Measurements from ENCODE around the gene NEK10.

Gene NEK10

DNA sequence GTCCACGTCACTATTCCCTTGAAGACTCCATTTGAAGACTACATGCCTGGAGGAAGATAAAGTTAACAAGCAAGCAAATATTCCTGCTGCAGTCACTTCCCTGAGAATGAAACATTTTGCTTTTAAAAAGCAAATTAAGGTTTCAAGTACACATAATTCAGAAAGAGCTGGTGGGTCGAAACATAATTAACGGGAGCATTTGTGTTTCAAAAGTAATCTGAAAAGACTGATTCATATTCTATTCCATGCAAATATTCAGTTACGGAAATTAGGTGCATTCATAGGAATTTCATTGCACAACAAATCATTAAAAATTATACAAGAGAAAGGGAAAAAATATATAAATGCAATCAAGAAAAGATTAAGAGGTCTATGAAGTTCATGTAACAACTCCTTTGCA lies 260.9 kb downstream of the NEK10 start:
- no peak for DNase-seq (ENCODE audit: low spot score)

DNA sequence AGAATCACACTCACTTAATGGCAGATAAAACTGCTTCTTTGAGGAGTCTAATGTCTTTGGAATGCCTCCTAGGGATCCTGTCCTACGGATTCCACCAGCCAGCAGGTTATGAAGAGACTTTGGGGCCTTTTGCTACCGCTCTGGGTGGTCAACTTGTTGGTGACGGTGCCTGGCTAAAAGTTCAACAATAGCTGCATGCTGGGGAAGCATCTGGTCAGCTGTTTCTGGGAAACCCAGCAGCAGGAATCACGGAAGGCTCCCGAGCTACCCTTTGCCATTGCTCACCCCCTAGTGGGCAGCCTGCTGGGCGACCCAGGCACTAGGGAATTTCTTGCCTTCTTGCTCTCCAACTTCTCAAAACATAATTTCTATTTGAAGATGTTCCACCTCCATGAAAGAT lies 263.3 kb downstream of the NEK10 start:
- no peak for DNase-seq (ENCODE audit: low spot score)

DNA sequence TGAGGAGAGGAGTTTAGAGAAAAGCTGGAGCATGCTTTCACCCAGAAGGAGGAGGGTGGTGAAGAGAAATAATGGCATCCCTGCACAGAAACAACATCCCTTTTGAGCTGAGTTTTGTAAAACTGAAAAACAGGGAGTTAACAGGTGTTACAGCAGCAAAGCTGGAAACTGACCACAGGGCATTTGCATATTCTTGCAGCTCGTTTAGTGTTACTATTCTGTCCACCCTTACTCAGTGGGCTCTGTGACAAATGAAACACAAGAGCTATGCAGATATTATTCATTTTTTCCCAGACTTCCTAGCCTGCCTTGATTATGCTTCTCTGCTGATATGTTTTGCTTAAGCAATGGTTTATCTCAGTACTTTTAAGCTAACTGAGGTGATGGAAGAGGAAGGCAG lies 272.0 kb downstream of the NEK10 start:
- DNase-seq (ENCODE audit: low spot score) = no peak

DNA sequence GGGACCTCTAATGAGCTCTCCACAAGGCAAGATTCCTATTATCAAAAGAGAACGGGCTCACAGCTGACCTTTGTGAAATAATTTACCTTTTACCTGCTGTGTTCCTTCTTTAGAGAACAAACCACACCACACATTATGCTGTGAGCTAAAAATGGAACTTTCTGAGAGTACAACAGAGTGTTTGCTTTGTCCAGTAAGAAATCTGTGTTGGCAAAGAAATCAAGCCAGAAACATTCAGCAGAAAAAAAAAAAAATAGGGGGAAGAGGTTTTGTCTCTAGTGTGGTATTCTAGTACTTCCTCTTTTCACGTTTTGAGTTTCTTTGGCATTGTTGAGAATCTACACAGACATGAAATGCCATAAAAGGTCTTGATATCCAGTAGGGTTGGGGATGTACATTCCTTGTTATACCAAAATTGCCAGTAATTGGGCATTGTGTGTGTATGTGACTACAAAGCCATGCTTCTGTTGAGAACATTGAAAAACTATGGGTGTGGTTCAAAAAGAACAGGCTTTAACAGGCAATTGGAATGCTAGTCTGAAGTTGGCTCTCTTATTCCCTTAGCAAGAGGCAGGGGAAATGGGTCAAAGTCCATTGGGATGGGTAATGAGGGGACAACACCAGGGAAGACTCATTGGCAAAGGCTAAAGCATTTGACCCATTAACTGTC lies 273.5 kb downstream of the NEK10 start:
- DNase-seq (ENCODE audit: low spot score) = peak; percentile 7

DNA sequence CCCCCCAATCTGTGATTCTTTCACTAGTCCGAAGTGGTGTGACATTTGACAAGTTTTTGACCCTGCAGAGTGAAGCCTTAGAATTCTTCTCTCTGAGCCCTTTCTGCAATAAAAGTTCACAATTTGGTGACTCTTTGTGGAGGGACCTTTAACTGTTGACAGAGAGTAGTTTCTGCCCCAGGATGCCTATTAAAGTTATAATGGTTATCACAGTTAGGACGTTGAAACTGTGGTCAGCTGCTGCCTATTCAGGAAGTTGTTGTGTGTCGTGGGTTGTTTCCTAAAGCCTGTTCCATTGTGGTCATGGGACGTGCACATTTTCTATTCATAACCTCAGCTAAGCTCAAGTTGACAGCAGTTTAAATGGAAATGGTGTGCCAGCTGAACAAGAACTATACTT lies 274.5 kb downstream of the NEK10 start:
- DNase-seq (ENCODE audit: low spot score) = no peak

DNA sequence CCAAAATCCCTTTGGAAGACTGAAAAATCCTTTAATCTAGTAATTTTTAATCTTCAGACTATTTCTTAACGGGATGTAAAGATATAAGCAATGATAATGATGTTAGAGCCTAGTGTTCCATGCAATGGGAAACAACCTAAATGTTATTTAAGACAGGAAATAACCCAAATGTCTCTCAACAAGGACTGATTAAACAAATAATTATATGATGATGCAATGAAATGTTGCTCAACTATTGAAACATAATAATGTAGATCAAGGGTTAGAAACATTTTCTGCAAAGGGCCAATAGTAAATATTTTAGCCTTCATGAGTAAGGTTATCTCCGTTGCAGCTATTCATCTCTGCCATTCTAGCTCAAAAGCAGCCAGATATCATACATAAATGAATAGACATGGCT lies 275.4 kb downstream of the NEK10 start:
- no peak for DNase-seq (ENCODE audit: low spot score)

DNA sequence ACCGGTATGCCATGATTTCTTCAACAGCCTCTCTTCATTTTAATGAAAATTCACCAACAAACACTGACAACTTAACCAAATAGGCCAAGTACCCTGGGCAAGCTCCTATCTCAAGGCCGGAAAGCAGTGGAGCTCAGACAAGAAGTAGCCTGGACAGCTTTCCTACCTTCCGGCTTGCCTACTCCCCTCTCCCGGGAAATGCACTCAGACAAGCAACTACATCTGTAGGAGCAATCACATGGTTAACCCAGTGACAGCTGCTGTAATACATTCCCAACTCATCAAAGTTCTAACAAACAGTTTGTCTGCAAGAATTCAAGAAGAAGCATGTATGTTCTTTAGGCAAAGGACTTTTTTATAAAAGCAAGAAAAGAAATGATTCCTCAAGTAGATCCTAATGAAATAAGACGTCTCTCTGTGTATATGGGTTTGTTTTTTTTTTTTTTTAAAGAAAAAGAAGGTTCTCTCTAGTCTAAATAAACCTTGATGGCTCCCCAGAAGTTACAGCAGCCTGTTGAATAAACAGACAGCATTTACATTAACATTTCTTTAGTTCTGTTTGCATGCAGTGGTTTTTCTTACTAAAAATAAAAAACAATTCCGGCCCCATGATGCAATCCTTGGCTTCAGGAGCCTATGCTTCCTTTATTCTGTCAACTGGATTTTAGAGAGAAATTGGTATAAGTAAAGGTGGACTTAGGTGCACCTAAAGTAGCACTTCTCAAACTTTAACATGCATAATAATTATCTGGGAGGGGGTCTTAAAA lies 278.7 kb downstream of the NEK10 start:
- no peak for DNase-seq (ENCODE audit: low spot score)

DNA sequence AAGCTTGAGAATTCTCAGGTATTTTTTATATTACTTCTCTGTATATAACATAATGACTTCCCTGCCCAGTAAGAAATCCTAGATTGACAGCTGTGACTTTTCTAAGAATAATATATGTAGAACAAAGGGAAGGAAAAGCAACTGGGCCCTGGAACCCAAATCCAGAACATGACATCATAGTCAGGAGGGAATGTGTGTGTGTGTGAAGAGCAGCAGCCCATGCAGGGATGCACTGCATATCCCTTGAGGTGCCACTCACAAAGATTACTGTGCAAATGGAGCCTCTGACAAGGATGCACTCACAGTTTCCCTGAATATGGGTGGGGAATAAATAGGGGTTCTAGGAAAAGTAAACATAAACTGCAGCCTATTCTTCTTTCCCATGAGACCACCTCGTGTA lies 279.5 kb downstream of the NEK10 start:
- DNase-seq (ENCODE audit: low spot score) = no peak

DNA sequence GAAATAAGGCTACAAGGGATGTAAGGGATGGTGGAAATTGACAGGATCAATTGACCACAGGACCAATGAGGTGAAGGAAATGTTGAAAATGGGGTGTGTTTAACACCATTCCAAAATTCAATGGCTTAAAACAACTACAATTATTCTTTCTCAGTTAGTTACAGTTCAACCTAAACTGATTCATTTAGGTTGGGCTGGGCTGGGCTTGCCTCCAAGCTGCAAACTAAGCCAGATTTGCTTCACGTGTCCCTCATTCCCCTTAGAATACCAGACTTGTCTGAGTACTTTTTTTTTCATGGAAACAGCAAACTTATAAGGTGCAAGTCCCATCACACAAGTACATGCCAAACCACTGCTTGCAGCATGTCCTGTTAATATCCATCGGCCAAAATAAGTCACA lies 280.1 kb downstream of the NEK10 start:
- DNase-seq (ENCODE audit: low spot score) = no peak

DNA sequence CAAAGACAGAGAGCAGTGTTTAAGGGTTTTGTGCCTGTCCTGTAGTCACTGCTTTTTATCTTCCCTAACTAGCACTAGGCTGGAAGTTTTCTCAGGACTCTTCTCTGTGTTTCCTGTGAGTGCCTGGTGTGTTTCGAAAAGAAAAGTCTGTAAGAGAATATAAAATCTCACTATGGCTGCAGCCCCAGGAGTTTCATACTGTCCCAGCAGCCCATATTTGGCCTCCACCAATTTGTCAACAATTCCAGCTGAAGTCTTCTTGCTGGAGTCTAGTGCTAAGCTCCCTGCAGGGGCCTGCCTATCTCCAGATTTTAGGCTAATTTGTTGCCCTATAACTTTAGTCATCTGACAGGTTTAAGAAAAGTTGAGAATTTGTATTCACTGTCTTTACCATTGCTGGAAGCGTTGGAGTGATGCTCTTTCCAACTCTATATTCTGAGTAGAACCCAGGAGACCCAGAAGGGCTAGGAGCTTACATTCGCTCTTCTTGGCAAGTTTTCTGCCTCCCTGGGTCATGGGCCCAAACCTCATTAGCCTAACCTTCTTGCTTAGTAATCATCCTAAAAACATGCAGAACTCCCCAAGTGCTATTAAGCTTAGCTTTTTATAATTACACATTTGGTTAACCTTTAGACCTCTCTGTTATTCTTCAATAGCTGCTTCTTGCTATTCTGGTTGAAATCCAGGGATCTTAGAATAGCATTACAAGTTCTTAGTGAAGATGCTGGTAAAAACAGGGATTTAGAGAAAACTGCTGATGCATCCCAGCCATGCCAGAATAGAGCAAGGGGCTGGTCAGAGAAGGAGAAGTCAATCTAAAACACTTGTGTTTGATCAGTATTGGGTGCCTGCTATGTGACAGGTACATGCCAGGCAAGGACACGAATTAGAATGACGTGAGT lies 283.1 kb downstream of the NEK10 start:
- DNase-seq (ENCODE audit: low spot score) = no peak

DNA sequence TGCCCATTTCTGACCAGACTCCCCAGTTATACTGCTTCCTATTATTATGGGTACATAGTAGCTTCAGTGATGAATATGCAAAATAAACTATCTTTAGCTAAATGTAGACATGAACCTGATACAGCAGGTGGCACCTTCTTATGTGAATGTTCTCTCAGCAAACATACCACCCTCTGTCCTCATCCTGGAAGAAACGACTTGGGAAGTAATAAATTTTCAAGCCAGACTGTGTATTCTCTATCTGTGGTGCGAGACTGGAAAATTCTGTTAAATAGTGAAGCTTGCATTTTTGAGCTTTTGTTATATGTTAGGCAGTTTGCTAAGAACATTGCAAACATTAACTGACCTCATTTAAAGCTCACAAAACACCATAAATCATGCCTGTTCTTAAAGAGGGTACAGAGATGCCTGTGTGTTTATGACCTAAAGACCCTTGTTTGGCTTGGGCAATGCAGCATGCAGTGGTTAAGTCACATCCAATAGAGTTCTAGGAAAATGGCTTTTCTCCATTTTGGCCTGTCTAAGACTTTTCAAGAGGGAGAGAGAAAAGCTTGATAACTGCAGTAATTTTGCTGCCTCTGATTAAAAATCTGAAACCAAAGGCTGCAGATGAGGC lies 287.1 kb downstream of the NEK10 start:
- DNase-seq (ENCODE audit: low spot score) = no peak

DNA sequence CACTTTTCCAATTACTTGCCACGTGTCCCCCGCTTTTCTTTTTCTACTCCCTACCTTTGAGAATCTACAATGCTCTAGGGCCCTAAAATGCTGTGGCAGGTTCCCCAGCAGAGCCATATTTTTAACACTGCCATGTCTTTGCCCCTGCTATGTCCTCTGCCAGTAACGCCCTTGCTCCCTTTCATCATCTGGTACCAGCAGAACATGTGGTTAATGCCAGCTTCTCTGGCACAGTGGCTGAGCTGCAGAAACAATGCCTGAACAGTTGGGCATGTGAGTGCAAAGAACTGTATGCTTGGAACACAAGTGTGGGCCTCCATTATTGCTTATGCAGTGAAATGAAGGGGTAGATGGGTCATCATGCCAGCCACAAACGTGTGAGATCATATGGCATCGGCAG lies 287.6 kb downstream of the NEK10 start:
- DNase-seq (ENCODE audit: low spot score) = no peak

DNA sequence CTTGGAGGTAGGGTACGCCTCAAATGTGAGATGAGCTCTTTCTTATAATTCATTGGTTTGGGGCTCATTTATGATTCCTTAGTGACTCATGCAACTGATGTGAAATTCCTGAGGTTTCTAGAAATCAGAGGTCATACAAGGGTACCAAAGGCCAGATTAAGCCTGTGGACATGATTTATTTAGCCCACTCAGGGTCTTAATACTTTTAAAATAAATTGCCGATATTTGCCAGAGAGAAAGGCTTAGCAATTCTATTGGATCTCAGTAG lies 289.0 kb downstream of the NEK10 start:
- DNase-seq (ENCODE audit: low spot score) = no peak

DNA sequence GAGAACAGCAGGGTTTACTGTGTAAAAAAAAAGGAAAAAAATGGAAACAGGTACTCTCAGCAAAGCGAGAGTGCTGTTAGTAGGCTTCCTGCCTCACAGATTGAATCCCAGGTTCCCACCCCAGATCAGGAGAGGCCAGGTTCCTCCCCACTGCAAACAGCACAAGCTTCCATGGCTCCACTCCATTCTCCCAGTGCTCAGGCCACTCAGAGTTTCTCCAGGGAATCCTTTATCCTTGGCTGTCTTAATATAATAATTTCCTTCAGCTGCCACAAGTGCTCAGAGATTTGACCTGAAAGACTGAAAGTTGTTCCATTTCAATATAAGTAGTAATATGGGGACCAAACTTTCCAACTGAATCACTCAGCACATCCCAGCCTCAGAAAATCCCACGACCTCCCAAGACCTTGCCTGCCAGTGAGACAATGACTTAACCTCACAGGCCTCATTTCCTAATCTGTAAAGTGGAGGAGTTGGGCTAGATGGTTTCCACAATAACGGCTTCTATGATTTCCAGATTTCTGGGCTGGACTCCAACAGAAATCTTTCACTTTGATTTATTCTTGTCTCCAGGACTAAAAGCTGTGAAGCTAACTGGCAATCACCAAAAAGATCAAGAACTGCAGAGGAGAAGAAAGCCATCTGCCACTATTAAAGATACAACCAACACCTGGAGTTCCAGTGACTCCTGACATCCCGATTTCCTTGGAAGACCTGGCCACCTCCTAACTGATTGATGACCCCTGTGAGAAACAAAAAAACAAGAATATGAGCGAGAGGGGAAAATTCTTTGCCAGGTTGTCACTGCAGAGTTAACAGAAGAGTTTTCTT lies 289.5 kb downstream of the NEK10 start:
- no peak for DNase-seq (ENCODE audit: low spot score)

DNA sequence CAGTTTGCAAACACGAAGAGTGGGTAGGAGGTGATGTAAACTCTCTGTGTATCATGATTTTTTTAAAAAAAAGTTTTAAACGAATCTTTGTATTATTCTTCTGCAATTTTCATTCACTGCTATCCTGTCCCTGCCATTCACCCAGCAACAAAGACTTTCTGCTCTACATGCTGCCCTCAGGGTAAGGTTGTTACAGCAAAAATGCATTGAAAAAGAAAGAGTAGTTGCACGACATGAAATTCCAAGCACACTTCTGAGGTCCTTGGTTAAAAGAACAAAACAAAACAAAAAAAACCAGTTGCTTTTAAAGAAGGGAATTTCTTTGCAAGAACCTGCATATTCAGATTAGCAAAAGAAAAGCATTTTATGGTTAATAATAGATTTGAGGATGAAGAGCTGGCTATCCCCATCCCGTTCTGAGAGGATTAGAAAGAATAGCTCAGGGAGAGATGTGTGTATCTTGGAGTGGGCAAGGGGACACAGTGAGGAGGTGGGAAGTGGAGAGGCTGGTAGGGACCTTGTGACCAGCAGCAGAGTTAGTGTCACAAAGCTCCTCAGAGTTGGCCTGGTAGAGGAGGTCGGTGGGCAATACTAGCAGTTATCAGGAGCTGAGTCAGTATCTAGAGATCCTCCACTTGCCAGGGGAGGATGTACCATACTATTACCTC lies 290.8 kb downstream of the NEK10 start:
- no peak for DNase-seq (ENCODE audit: low spot score)

DNA sequence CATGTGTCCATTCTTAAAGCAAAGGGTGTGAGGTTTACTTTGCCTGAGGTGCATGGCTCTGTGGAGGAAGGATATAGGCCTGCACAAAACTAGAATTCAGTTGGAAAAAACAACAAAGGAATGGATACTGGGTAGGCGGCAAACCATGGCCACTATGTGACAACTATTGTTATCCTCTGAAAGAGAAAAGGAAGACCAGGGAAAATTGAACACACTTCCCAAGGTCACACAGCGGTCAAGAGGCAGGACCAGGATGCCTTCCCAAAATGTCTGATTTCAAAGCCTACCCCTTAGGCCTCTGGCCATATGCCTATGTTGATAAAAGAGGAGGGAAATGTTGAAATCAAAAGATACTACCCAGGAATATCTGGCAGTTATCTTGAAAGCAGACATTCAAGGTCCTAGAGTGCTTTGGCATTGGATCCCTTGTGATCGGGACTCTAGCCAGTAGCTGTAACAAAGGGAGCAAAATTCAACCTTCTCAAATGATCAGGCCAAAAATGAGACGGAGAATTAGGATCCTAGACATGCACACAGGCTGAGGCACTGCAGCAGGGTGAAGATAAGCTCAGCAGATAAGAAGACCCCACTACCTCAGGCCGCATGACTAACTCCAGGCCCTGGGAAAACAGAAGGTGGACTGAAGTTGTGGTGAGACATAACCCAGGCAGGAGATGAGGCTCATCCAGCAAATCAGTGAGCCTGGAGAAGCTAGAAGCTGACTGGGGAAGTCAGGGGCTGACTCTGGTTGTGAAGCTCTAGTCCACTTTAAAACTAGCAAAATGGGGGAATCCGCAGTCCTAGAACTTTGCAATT lies 292.2 kb downstream of the NEK10 start:
- no peak for DNase-seq (ENCODE audit: low spot score)

DNA sequence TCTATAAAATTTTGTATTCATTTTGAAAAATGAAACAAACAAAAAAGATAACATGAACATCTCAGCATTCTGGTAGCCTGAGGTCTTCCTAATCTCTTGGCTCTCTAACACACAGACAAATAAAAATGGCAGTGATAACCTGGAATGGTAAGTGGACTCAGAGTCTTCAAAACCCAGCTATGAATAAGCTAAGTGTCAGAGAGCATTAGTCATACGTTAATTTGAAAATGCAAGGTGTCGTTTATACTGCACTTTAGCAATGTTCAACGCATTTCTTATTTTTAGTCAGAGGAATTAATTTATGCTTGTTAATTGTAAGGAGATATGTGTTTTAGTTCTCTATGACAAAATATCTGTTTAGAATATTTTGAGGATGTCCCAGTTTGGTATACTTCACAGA lies 294.3 kb downstream of the NEK10 start:
- no peak for DNase-seq (ENCODE audit: low spot score)

DNA sequence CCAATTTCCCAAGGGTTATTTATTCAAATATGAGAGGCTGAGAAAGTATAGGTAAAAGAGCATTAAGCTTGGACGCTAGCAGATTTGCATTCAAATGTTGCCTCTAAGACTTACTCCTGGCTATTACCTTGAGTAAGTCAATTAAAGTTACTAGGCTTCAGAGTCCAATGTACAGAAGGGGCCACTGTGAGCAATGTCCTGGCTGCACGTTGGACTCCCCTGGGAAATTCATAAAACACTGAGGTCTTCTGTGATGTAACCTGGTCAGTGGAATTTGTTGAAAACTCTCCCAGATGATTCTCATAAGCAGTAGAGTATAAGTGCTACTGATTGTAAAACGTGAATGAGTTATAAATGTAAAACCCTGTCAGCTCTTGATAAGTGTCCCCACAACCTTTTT lies 295.3 kb downstream of the NEK10 start:
- no peak for DNase-seq (ENCODE audit: low spot score)

DNA sequence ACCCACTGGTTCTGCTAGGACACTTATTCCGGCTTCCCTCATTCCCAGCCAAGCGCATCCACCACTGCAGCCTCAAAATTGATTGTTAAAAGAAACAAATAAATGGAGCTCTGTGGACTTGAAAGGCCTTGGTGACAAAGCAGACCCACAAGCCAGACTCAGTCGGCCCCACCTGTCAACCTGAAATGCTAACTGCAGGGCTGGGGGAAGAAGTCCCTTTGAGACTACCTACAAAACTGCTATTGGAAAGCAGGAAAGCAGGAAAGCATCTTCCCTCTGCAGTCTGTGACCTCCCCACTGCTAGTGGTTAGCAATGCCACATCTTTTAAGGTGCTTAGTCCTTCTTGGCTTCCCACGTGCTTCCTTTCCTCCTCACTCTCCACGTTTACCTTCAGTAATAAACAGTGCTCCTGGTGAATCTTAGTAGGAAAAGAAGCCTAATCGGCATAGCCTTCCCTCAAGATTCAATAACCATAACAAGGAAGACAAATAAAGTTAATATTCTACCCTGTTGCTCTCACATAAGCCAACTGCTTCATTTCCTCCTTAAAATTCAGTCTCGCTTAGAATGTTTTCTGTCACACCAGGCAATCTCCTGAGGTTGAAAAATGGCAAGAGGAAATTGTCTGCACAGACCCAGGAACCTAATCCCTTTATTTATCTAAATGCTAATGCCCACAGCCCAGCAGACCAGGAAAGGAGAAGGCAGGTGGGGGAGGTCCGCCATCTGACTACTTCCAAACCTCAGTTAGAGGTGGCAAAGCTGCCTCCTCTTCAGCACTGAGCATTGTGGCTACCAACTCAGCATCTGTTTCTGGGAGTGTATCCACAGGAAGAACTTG lies 296.2 kb downstream of the NEK10 start:
- no peak for DNase-seq (ENCODE audit: low spot score)
